HepG2 (cell line): ENCODE results near the gene CPNE4. TPM values are rescaled to one million over a fixed set of nuclear protein-coding genes. Genes with fewer than 3 reads are reported as not detected.

Experiments used
- CEBPB ChIP-seq: IDR thresholded peaks from 2 replicates; pipeline ENCODE4 v1.6.1; 2011; ENCODE audit warnings: low read depth, low read length, improper control_type of control experiment, borderline replicate concordance
- GMEB2 ChIP-seq: IDR thresholded peaks from 2 replicates; pipeline ENCODE4 v1.6.1; 2016; ENCODE audit warnings: missing biosample characterization, missing genetic modification reagents, low read depth
- HMGXB4 ChIP-seq, 2 experiments: sonication (generic) in 1 of 2; formaldehyde crosslinking in 1 of 2; IDR thresholded peaks; 2 replicates each; pipeline versions ENCODE4 v1.4.0 to v1.6.1; 2018 to 2020; ENCODE audit warnings: missing genetic modification reagents in 2 of 2, borderline replicate concordance in 1 of 2, low read depth in 1 of 2, mild to moderate bottlenecking in 1 of 2, missing biosample characterization in 1 of 2
- HNF4A ChIP-seq: sonication (generic); formaldehyde crosslinking; IDR thresholded peaks from 2 replicates; pipeline ENCODE4 v1.4.0; 2020; ENCODE audit warnings: missing genetic modification reagents
- IRX3 ChIP-seq: sonication (generic); formaldehyde crosslinking; IDR thresholded peaks from 2 replicates; pipeline ENCODE4 v1.8.1; 2023; ENCODE audit warnings: mild to moderate bottlenecking, low read depth, missing genetic modification reagents, borderline replicate concordance
- NONO ChIP-seq, 2 experiments: fragments of 450-650 bp in 1 of 2; sonication (generic) in 1 of 2; formaldehyde crosslinking in 1 of 2; IDR thresholded peaks in 1 of 2; conservative IDR thresholded peaks in 1 of 2; 2 replicates each; pipeline versions ENCODE4 v1.6.1 to v1.8.0; 2017 to 2022; ENCODE audit warnings: mild to moderate bottlenecking in 1 of 2, missing genetic modification reagents in 1 of 2, moderate library complexity in 1 of 2
- PLSCR1 ChIP-seq: sonication (generic); formaldehyde crosslinking; IDR thresholded peaks from 2 replicates; pipeline ENCODE4 v1.5.0; 2020; ENCODE audit warnings: missing genetic modification reagents, mild to moderate bottlenecking, borderline replicate concordance
- POLR2AphosphoS2 ChIP-seq: IDR thresholded peaks from 2 replicates; pipeline ENCODE4 v1.6.1; 2011; ENCODE audit warnings: low read depth, low read length, improper control_type of control experiment
- RBM22 ChIP-seq: fragments of 200-400 bp; formaldehyde crosslinking; optimal IDR thresholded peaks from 2 replicates; pipeline ENCODE3; 2017; ENCODE audit warnings: mild to moderate bottlenecking, low read length, moderate library complexity
- RORA ChIP-seq: sonication (generic); formaldehyde crosslinking; IDR thresholded peaks from 2 replicates; pipeline ENCODE4 v1.5.0; 2020; ENCODE audit warnings: mild to moderate bottlenecking, missing genetic modification reagents, moderate library complexity
- SMC3 ChIP-seq: IDR thresholded peaks from 2 replicates; pipeline ENCODE4 v1.6.1; 2011; ENCODE audit warnings: low read length, improper control_type of control experiment
- SOX6 ChIP-seq, 2 experiments: fragments of 450-650 bp in 1 of 2; sonication (generic) in 1 of 2; formaldehyde crosslinking in 1 of 2; IDR thresholded peaks; 2 replicates each; pipeline versions ENCODE4 v1.4.0 to v1.6.1; 2017 to 2020; ENCODE audit warnings: antibody characterized with exemption in 1 of 2, mild to moderate bottlenecking in 1 of 2, missing genetic modification reagents in 1 of 2
- U2AF1 ChIP-seq: fragments of 200-400 bp; formaldehyde crosslinking; optimal IDR thresholded peaks from 2 replicates; pipeline ENCODE3; 2017; ENCODE audit warnings: mild to moderate bottlenecking, low read depth, low read length
- ZBTB39 ChIP-seq: sonication (generic); formaldehyde crosslinking; IDR thresholded peaks from 2 replicates; pipeline ENCODE4 v1.5.0; 2020; ENCODE audit warnings: missing genetic modification reagents
- ZFP90 ChIP-seq: sonication (generic); formaldehyde crosslinking; IDR thresholded peaks from 2 replicates; pipeline ENCODE4 v1.8.0; 2022; ENCODE audit warnings: missing genetic modification reagents, mild to moderate bottlenecking, inconsistent platforms, borderline replicate concordance
- ZHX1 ChIP-seq: sonication (generic); formaldehyde crosslinking; IDR thresholded peaks from 2 replicates; pipeline ENCODE4 v1.8.1; 2022; ENCODE audit warnings: low read depth, mild to moderate bottlenecking, missing genetic modification reagents
- ZMYM2 ChIP-seq: sonication (generic); formaldehyde crosslinking; IDR thresholded peaks from 2 replicates; pipeline ENCODE4 v1.8.0; 2022; ENCODE audit warnings: mild to moderate bottlenecking, missing genetic modification reagents
- ZNF235 ChIP-seq: sonication (generic); formaldehyde crosslinking; IDR thresholded peaks from 2 replicates; pipeline ENCODE4 v1.8.1; 2023; ENCODE audit warnings: mild to moderate bottlenecking, missing genetic modification reagents, borderline replicate concordance
- ZNF841 ChIP-seq: sonication (generic); formaldehyde crosslinking; IDR thresholded peaks from 2 replicates; pipeline ENCODE4 v1.8.1; 2023; ENCODE audit warnings: missing genetic modification reagents, borderline replicate concordance
- ZNF879 ChIP-seq: sonication (generic); formaldehyde crosslinking; IDR thresholded peaks from 2 replicates; pipeline ENCODE4 v1.8.1; 2023; ENCODE audit warnings: missing genetic modification reagents
- polyA plus RNA-seq, 8 experiments: library from polyadenylated mRNA; depleted of rRNA in 3 of 8; stranded (reverse) in 7 of 8; unstranded in 1 of 8; fragments of >200 nt; fragmentation: Illumina TruSeq in 4 of 8; extraction: Trizol in 4 of 8; gene quantifications; 2 replicates each; pipeline versions ENCODE4 v1.2.1 to v1.2.3, GENCODE V29; 2011 to 2016; ENCODE audit warnings: low read depth in 4 of 8, missing spikeins in 1 of 8, mixed read lengths in 1 of 8; ENCODE audit not compliant: insufficient read depth in 1 of 8
- total RNA-seq, 5 experiments: library from RNA; depleted of rRNA; stranded (reverse); fragments of >200 nt; fragmentation: Illumina TruSeq; extraction: Trizol; gene quantifications; 2 replicates each; pipeline ENCODE4 v1.2.3, GENCODE V29; 2016; ENCODE audit warnings: low read depth in 1 of 5

The CPNE4 gene
- total and polyA plus RNA-seq, 2 of the 13 experiments (the other 11 are each of a cell fraction or from before 2014, with no cell fraction given): not detected

- TF ChIP-seq GMEB2 (CRISPR knock-in tag) (no peak), ZMYM2 (no peak), ZNF879 (CRISPR knock-in tag) (no peak), HMGXB4 (CRISPR knock-in tag; IDR thresholded peaks at IDR 0.05; ENCODE audit: borderline replicate concordance in 1 of 2, low read depth in 1 of 2) (no peak), ZFP90 (CRISPR knock-in tag) (no peak), RORA (CRISPR knock-in tag) (no peak), U2AF1 (no peak), ZNF235 (CRISPR knock-in tag) (no peak), IRX3 (CRISPR knock-in tag) (no peak), POLR2AphosphoS2 (no peak), NONO (IDR thresholded peaks at IDR 0.05) (no peak), NONO (CRISPR knock-in tag; conservative IDR thresholded peaks at IDR 0.05) (no peak), ZNF841 (CRISPR knock-in tag) (no peak), SOX6 (IDR thresholded peaks at IDR 0.05) (no peak), SOX6 (CRISPR knock-in tag; IDR thresholded peaks at IDR 0.05) (no peak), HNF4A (CRISPR knock-in tag) (no peak), PLSCR1 (CRISPR knock-in tag) (no peak), ZBTB39 (CRISPR knock-in tag) (no peak), ZHX1 (CRISPR knock-in tag) (no peak), SMC3 (peak; percentile 37), RBM22 (no peak), CEBPB (peak; percentile 64; the same call in 1 of the 2 replicates)
These were observed 28.1 kb downstream of the CPNE4 start (continued) for GRCh38 chr3:132006605-132007204.
